ENCODE results near the gene BOLA2.
"Not testable (repeated sequence)": the region's sequence is repeated elsewhere in the genome, so short reads cannot be mapped to it uniquely, and the experiment has no call there.

Gene BOLA2

GRCh38 chr16:29454828-29455227 is 677 bp upstream of the BOLA2 start:
- not testable (repeated sequence) for H3K27me3 ChIP-seq (ENCODE audit: control insufficient read depth, insufficient read depth, low read length, poor library complexity, severe bottlenecking); H3K9me3 ChIP-seq (ENCODE audit: control insufficient read depth, low read length); H3K4me3 ChIP-seq (ENCODE audit: insufficient read depth, low read depth, low read length); H3K27ac ChIP-seq (ENCODE audit: insufficient read depth, low read depth, low read length, poor library complexity, severe bottlenecking); H3K36me3 ChIP-seq (ENCODE audit: control insufficient read depth, insufficient read depth, low read length); H3K4me1 ChIP-seq (ENCODE audit: control insufficient read depth, insufficient read depth, low read length)
- no CpG with 5 or more reads among the region's 29 CpGs for WGBS, 2 experiments

GRCh38 chr16:29453754-29454153 is 397 bp downstream of the BOLA2 start:
- H3K27ac ChIP-seq (ENCODE audit: insufficient read depth, low read depth, low read length, poor library complexity, severe bottlenecking); H3K4me3 ChIP-seq (ENCODE audit: insufficient read depth, low read depth, low read length); H3K27me3 ChIP-seq (ENCODE audit: control insufficient read depth, insufficient read depth, low read length, poor library complexity, severe bottlenecking); H3K4me1 ChIP-seq (ENCODE audit: control insufficient read depth, insufficient read depth, low read length); H3K9me3 ChIP-seq (ENCODE audit: control insufficient read depth, low read length); H3K36me3 ChIP-seq (ENCODE audit: control insufficient read depth, insufficient read depth, low read length): not testable (repeated sequence)
- no CpG with 5 or more reads among the region's 21 CpGs for WGBS, 2 experiments

GRCh38 chr16:29425390-29425789 is 28.8 kb downstream of the BOLA2 start:
- H3K27ac ChIP-seq (ENCODE audit: insufficient read depth, low read depth, low read length, poor library complexity, severe bottlenecking); H3K9me3 ChIP-seq (ENCODE audit: control insufficient read depth, low read length); H3K4me1 ChIP-seq (ENCODE audit: control insufficient read depth, insufficient read depth, low read length); H3K27me3 ChIP-seq (ENCODE audit: control insufficient read depth, insufficient read depth, low read length, poor library complexity, severe bottlenecking); H3K4me3 ChIP-seq (ENCODE audit: insufficient read depth, low read depth, low read length); H3K36me3 ChIP-seq (ENCODE audit: control insufficient read depth, insufficient read depth, low read length): not testable (repeated sequence)
- WGBS, 2 experiments = 95% methylated on average over 3 of the region's 3 CpGs; no CpG with 5 or more reads in 1 of the 2 experiments

- H3K27ac ChIP-seq (ENCODE audit: insufficient read depth, low read depth, low read length, poor library complexity, severe bottlenecking); H3K4me1 ChIP-seq (ENCODE audit: control insufficient read depth, insufficient read depth, low read length); H3K4me3 ChIP-seq (ENCODE audit: insufficient read depth, low read depth, low read length); H3K27me3 ChIP-seq (ENCODE audit: control insufficient read depth, insufficient read depth, low read length, poor library complexity, severe bottlenecking); H3K9me3 ChIP-seq (ENCODE audit: control insufficient read depth, low read length); H3K36me3 ChIP-seq (ENCODE audit: control insufficient read depth, insufficient read depth, low read length): not testable (repeated sequence)
- 95 to 100% methylated on average over 2 of the region's 2 CpGs for WGBS, 2 experiments
These were observed 30.6 kb downstream of the BOLA2 start for GRCh38 chr16:29423587-29423986.

- H3K36me3 ChIP-seq (ENCODE audit: control insufficient read depth, insufficient read depth, low read length) = not testable (repeated sequence)
These were observed 48.9 kb downstream of the BOLA2 start for GRCh38 chr16:29405249-29405648.

More at GRCh38 chr16:29405249-29405648, 48.9 kb downstream of the BOLA2 start:
- H3K4me1 ChIP-seq (ENCODE audit: control insufficient read depth, insufficient read depth, low read length); H3K4me3 ChIP-seq (ENCODE audit: insufficient read depth, low read depth, low read length); H3K27ac ChIP-seq (ENCODE audit: insufficient read depth, low read depth, low read length, poor library complexity, severe bottlenecking); H3K27me3 ChIP-seq (ENCODE audit: control insufficient read depth, insufficient read depth, low read length, poor library complexity, severe bottlenecking); H3K9me3 ChIP-seq (ENCODE audit: control insufficient read depth, low read length): not testable (repeated sequence)
- whole genome bisulfite sequencing, 2 experiments = 94 to 96% methylated on average over 3 to 7 of the region's 7 CpGs
